AG09309 (cell line): ENCODE measurements around the gene FUT7.
A peak's percentile ranks its signal among the peaks of the same experiment; 100 is the strongest.
"Not testable (repeated sequence)": the region's sequence is repeated elsewhere in the genome, so short reads cannot be mapped to it uniquely, and the experiment has no call there.

Experiments used
- DNase-seq: peaks from one replicate; pipeline ENCODE4 v3.0.0-alpha.2; 2010; ENCODE audit warnings: low read depth
- H3K4me3 ChIP-seq: 2 replicates; pipeline ENCODE4 v1.5.1; 2011; ENCODE audit warnings: mild to moderate bottlenecking, low read depth, low read length, moderate library complexity; ENCODE audit not compliant: control insufficient read depth
- TF ChIP-seq, protein P1 (sequence below): IDR thresholded peaks from 2 replicates; pipeline ENCODE4 v1.5.1; 2011; ENCODE audit warnings: mild to moderate bottlenecking, low read depth, low read length, inconsistent platforms; ENCODE audit not compliant: insufficient read depth, control insufficient read depth; ENCODE audit errors: missing control alignments

FUT7 gene

DNA sequence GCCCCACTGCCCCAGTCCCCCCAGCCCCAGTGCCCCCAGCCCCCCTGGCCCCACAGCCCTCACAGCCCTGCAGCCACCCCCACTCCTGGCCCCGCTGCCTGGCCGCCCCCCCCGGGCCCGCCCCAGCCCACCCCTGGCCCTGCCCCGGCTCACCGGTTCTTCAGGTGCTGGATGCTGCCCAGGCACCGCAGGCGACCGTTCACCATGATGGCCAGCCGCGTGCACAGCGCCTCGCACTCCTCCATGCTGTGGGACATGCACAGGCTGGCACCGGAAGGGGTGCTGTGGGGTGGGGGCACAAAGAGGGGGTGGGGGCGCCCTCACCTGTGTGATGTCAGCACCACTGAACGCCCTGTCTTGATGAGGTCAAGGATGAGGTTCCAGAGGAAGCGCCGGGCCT, 22.7 kb downstream of the FUT7 start:
- DNase-seq: no peak
- TF ChIP-seq, protein P1, sequence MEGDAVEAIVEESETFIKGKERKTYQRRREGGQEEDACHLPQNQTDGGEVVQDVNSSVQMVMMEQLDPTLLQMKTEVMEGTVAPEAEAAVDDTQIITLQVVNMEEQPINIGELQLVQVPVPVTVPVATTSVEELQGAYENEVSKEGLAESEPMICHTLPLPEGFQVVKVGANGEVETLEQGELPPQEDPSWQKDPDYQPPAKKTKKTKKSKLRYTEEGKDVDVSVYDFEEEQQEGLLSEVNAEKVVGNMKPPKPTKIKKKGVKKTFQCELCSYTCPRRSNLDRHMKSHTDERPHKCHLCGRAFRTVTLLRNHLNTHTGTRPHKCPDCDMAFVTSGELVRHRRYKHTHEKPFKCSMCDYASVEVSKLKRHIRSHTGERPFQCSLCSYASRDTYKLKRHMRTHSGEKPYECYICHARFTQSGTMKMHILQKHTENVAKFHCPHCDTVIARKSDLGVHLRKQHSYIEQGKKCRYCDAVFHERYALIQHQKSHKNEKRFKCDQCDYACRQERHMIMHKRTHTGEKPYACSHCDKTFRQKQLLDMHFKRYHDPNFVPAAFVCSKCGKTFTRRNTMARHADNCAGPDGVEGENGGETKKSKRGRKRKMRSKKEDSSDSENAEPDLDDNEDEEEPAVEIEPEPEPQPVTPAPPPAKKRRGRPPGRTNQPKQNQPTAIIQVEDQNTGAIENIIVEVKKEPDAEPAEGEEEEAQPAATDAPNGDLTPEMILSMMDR: no peak
- H3K4me3 ChIP-seq: no peak overlapping the region

DNA sequence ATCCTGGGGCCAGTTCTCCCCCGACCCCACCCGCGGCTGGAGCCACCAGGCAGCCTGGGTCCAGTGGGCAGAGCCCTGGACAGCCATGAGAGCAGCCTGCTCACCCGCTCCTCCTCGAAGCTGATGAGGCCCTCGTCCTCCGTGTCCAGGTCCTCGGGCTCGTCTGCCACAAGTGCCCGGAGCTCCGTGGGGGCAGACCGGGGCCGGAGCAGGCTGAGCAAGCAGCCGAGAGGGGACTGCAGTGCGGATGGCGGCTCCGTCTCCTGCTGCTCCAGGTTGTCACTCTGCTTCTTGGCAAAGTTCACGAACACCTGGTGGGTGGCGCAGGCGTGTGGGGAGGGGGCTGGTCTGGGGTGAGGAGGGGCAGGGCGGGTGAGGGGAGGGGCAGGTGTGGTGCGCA, 23.6 kb downstream of the FUT7 start:
- TF ChIP-seq, protein P1: no peak
- no peak for DNase-seq
- no peak overlapping the region for H3K4me3 ChIP-seq

DNA sequence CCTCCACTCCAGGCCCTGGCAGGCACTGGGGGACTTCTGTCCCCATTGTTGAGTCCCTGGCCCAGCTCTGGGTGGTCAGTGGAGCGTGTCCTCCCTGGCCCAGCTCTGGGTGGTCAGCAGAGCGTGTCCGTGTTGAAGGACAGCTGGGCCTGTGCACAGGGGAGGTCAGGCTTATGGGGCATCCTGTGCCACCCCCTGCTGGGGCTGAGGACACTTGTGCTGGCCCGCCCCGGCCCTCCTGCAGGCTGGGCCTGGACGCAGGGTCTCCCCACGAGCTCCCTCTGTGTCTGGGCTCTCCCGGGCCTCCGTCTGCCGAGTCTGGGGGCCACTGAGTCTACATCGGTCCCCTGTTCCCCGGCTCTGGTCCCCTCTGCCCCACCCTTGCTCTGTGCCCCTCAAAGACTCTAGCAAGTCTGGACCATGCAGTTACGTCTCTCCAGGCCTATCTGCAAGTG, 24.0 kb downstream of the FUT7 start:
- H3K4me3 ChIP-seq: no peak overlapping the region
- TF ChIP-seq, protein P1: no peak

DNA sequence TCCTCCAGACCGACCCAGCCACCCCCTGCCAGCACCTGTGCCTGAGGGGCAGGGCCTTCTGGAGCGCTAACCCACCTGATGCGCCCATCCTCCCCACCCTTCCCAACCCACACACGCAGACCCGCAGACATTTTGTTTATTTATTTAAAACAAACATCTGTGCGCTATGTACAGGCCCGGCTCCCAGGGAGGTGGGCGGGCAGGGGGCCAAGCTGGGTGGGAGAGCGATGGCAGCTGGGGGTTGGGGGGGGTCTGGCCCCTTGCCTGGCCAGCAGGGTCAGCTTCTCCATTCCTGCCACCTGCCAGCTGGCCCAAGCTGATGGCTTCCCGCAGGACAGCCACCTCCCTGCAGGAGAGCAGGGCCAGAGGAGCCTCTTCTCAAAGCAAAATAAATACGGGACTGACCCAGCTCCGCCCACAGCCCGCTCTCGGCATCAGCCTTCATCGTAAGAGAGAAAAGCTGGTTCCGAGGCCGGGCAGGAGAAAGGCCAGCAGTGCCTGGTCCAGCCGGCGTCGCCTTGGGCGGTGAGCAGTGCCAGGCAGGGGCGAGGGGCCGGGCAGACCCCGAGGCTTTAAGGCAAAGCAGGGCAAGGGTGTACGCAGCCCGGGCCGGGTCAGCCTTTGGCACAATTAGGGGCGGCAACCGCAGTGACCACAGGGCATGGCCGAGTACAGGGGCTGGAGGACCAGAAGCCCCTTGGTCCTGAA, 24.6 kb downstream of the FUT7 start:
- no peak overlapping the region for H3K4me3 ChIP-seq
- no peak for DNase-seq
- TF ChIP-seq, protein P1: no peak

More for the DNA sequence above, 24.0 kb downstream of the FUT7 start:
- DNase-seq: no peak

DNA sequence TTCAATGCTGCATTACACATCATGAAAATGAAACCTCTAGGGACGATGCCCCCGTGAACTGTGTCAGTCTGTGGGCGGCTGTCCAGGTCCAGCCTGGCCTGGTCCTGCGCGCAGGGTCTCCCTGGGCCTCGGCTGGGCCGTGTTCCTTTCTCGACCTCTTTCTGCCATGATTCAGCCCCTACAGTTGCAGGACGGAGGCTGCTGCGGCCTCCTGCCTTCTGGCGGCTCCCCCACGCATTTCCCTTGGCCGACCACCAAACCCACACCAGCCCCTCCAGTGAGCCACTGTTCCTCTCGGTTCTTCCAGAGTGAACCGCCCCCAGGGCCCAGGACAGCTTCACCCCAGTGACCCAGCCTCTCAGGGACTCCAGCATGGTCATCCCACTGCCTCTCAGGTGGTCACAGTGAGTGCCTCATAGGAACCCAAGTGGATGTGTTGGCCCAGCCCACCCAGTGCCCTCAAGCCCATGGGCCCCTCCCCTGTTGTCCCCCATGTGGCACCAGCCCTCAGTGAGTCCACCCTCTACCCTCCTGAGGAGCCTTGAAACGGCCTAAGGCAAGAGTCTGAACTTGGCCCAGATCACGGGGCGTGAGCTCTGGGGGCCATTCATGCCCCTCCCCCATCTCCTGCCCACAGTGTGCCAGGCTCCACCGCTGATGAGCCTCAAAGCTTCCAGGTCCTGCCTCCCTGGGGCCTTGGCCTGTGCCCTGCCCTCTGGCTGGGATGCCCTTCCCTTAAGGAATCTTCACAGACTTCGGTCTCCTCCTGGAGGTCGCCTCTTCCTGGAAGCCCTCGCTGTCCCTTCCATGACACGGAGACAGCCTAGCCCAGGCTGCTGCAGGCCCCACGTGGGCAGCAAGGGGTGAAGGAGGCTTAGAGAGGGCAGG, 25.5 kb downstream of the FUT7 start:
- TF ChIP-seq, protein P1: no peak
- H3K4me3 ChIP-seq: no peak overlapping the region
- no peak for DNase-seq

DNA sequence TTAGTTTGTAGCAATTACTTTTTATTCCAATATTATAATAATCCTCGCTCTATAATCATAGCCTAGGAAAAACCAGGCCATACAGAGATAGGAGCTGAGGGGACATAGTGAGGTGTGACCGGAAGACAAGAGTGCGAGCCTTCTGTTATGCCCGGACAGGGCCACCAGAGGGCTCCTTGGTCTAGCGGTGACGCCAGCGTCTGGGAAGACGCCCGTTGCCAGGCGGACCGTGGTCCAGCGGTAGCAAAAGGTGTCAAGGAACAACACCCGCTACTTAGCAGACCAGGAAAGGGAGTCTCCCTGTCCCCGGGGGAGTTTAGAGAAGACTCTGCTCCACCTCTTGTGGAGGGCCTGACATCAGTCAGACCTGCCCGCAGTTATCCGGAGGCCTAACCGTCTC, 27.6 kb downstream of the FUT7 start:
- not testable (repeated sequence) for H3K4me3 ChIP-seq, DNase-seq
- TF ChIP-seq, protein P1: peak; percentile 47
